PC-3 (cell line): ENCODE measurements around the gene HK1.

ENCODE experiments used
- EZH2phosphoT487 ChIP-seq: fragments of 300-600 bp; sonication (generic); IDR thresholded peaks from 2 replicates; pipeline ENCODE4 v1.6.1; 2018; ENCODE audit warnings: mild to moderate bottlenecking, antibody characterized with exemption, low read length, borderline replicate concordance
- TF ChIP-seq, protein P1 (sequence below): fragments of 300-600 bp; sonication (generic); conservative IDR thresholded peaks from 2 replicates; pipeline ENCODE4 v1.5.1; 2017; ENCODE audit warnings: antibody characterized with exemption, low read depth, mild to moderate bottlenecking, low read length

DNA sequence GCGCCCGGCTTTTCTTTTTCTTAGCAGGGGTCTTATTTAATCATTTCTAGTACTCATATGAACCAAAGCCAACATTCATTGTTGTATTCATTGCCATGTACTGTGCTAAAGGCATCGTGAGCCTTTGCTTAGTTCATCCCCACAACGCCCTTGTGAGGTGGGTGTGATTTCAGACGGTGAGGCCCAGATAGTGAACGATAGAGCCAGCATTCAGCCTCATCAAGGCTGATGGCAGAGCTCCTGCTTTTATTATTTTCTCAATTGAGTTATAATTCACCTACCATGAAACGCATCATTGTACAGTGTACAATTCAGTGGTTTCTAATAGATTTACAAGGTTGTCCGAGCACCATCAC, 50.1 kb downstream of the HK1 start:
- TF ChIP-seq, protein P1, sequence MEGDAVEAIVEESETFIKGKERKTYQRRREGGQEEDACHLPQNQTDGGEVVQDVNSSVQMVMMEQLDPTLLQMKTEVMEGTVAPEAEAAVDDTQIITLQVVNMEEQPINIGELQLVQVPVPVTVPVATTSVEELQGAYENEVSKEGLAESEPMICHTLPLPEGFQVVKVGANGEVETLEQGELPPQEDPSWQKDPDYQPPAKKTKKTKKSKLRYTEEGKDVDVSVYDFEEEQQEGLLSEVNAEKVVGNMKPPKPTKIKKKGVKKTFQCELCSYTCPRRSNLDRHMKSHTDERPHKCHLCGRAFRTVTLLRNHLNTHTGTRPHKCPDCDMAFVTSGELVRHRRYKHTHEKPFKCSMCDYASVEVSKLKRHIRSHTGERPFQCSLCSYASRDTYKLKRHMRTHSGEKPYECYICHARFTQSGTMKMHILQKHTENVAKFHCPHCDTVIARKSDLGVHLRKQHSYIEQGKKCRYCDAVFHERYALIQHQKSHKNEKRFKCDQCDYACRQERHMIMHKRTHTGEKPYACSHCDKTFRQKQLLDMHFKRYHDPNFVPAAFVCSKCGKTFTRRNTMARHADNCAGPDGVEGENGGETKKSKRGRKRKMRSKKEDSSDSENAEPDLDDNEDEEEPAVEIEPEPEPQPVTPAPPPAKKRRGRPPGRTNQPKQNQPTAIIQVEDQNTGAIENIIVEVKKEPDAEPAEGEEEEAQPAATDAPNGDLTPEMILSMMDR, result no peak
- no peak for TF ChIP-seq EZH2phosphoT487
